Glutamatergic neuron (in vitro differentiated cells): ENCODE results near the gene UNC5B. TPM values are rescaled to one million over a fixed set of nuclear protein-coding genes. Genes with fewer than 3 reads are reported as not detected.

Experiments used
- DNase-seq: peaks from one replicate; pipeline ENCODE4 v3.0.0; 2022
- H3K27ac Mint-ChIP-seq: one replicate; pipeline ENCODE4 v1.8.0; 2020; ENCODE audit warnings: mild to moderate bottlenecking, mixed read lengths, inconsistent platforms; ENCODE audit not compliant: unreplicated experiment
- H3K27me3 Mint-ChIP-seq: one replicate; pipeline ENCODE4 v1.8.0; 2020; ENCODE audit warnings: mild to moderate bottlenecking, moderate library complexity, mixed read lengths, inconsistent platforms; ENCODE audit not compliant: unreplicated experiment
- H3K36me3 Mint-ChIP-seq: one replicate; pipeline ENCODE4 v1.8.0; 2020; ENCODE audit warnings: mild to moderate bottlenecking, mixed read lengths, inconsistent platforms; ENCODE audit not compliant: unreplicated experiment
- H3K4me1 Mint-ChIP-seq: one replicate; pipeline ENCODE4 v1.8.0; 2020; ENCODE audit warnings: mild to moderate bottlenecking, low read depth, mixed read lengths, inconsistent platforms; ENCODE audit not compliant: unreplicated experiment
- H3K4me3 Mint-ChIP-seq: one replicate; pipeline ENCODE4 v1.8.0; 2020; ENCODE audit warnings: mild to moderate bottlenecking, mixed read lengths, inconsistent platforms; ENCODE audit not compliant: unreplicated experiment
- H3K9me3 Mint-ChIP-seq: one replicate; pipeline ENCODE4 v1.8.0; 2020; ENCODE audit warnings: mild to moderate bottlenecking, moderate library complexity, mixed read lengths, inconsistent platforms; ENCODE audit not compliant: unreplicated experiment
- CTCF ChIP-seq: fragments of 200-600 bp; sonication (generic); IDR thresholded peaks from one replicate; pipeline ENCODE4 v1.5.0; 2021; ENCODE audit not compliant: partially characterized antibody, unreplicated experiment
- total RNA-seq: library from RNA; stranded (reverse); fragmentation: NEBNext Ultra II Directional; extraction: Animal tissue kit (Norgen Biotek cat#: 25700); gene quantifications from one replicate; pipeline ENCODE4 v1.2.1, GENCODE V29; 2021; ENCODE audit not compliant: unreplicated experiment

UNC5B gene
- total RNA-seq, 1 donor from 2014 or later, result 22.6 TPM

GRCh38 chr10:71228875-71229675 lies 16.7 kb downstream of the UNC5B start:
- H3K27ac Mint-ChIP-seq, result no peak overlapping the region
- H3K27me3 Mint-ChIP-seq, result peaks cover 7% of the 10 kb centered on the region
- no peak for TF ChIP-seq CTCF
- H3K4me3 Mint-ChIP-seq, result no peak overlapping the region
- DNase-seq, result no peak
- H3K36me3 Mint-ChIP-seq, result no peaks in the 10 kb centered on the region
- peaks cover 3% of the 10 kb centered on the region for H3K9me3 Mint-ChIP-seq
- peaks cover 4% of the 10 kb centered on the region for H3K4me1 Mint-ChIP-seq

GRCh38 chr10:71229726-71230655 lies 17.6 kb downstream of the UNC5B start:
- peaks cover 4% of the 10 kb centered on the region for H3K27me3 Mint-ChIP-seq
- no peaks in the 10 kb centered on the region for H3K36me3 Mint-ChIP-seq
- H3K4me3 Mint-ChIP-seq, result no peak overlapping the region
- H3K27ac Mint-ChIP-seq, result no peak overlapping the region
- no peak for DNase-seq
- H3K4me1 Mint-ChIP-seq, result peaks cover 7% of the 10 kb centered on the region
- peaks cover 3% of the 10 kb centered on the region for H3K9me3 Mint-ChIP-seq
- TF ChIP-seq CTCF, result no peak

GRCh38 chr10:71230656-71231025 lies 18.3 kb downstream of the UNC5B start:
- H3K36me3 Mint-ChIP-seq, result no peaks in the 10 kb centered on the region
- H3K4me1 Mint-ChIP-seq, result peaks cover 9% of the 10 kb centered on the region
- H3K27ac Mint-ChIP-seq, result no peak overlapping the region
- no peak for DNase-seq
- peaks cover 3% of the 10 kb centered on the region for H3K9me3 Mint-ChIP-seq
- peaks cover 4% of the 10 kb centered on the region for H3K27me3 Mint-ChIP-seq
- TF ChIP-seq CTCF, result no peak
- no peak overlapping the region for H3K4me3 Mint-ChIP-seq

GRCh38 chr10:71231206-71231605 lies 18.8 kb downstream of the UNC5B start:
- H3K36me3 Mint-ChIP-seq, result no peaks in the 10 kb centered on the region
- peaks cover 7% of the 10 kb centered on the region for H3K9me3 Mint-ChIP-seq
- H3K27ac Mint-ChIP-seq, result no peak overlapping the region
- peaks cover 9% of the 10 kb centered on the region for H3K4me1 Mint-ChIP-seq
- no peak overlapping the region for H3K4me3 Mint-ChIP-seq
- no peak for TF ChIP-seq CTCF
- DNase-seq, result no peak
- peaks cover 6% of the 10 kb centered on the region for H3K27me3 Mint-ChIP-seq
